Spleen (tissue), 11 donors: ENCODE results near the gene FGF18. TPM values are rescaled to one million over a fixed set of nuclear protein-coding genes. Genes with fewer than 3 reads are reported as not detected.

ENCODE experiments used
- DNase-seq: peaks from one replicate; pipeline ENCODE4 v3.0.0-alpha.2; 2020
- H3K27ac ChIP-seq, 8 donors: fragments of 200-600 bp; sonication (generic) in 7 of 8; 1 replicate in 4 of 8; 2 replicates in 4 of 8; pipeline versions ENCODE4 v1.5.0 to v1.8.0; 2016 to 2021; ENCODE audit warnings: inconsistent platforms in 4 of 8, mild to moderate bottlenecking in 4 of 8, moderate library complexity in 1 of 8
- H3K27me3 ChIP-seq, 7 donors: fragments of 200-600 bp; sonication (generic) in 6 of 7; replicated peaks in 1 of 7; 1 replicate in 4 of 7; 2 replicates in 3 of 7; pipeline versions ENCODE4 v1.5.0 to v1.8.0; 2016 to 2021; ENCODE audit warnings: inconsistent platforms in 3 of 7, mild to moderate bottlenecking in 1 of 7
- H3K36me3 ChIP-seq, 6 donors: fragments of 200-600 bp; sonication (generic) in 5 of 6; 1 replicate in 4 of 6; 2 replicates in 2 of 6; pipeline versions ENCODE4 v1.5.0 to v1.8.0; 2016 to 2021; ENCODE audit warnings: inconsistent platforms in 2 of 6
- H3K4me1 ChIP-seq, 6 donors: fragments of 200-600 bp; sonication (generic) in 5 of 6; 1 replicate in 3 of 6; 2 replicates in 3 of 6; pipeline versions ENCODE4 v1.5.0 to v1.8.0; 2016 to 2021; ENCODE audit warnings: inconsistent platforms in 3 of 6
- H3K4me3 ChIP-seq, 8 donors: fragments of 200-600 bp; sonication (generic) in 7 of 8; 1 replicate in 4 of 8; 2 replicates in 4 of 8; pipeline versions ENCODE4 v1.5.0 to v1.8.0; 2016 to 2021; ENCODE audit warnings: inconsistent platforms in 4 of 8, mild to moderate bottlenecking in 4 of 8, moderate library complexity in 2 of 8
- H3K9me3 ChIP-seq, 8 donors: fragments of 200-600 bp; sonication (generic) in 7 of 8; 1 replicate in 4 of 8; 2 replicates in 4 of 8; pipeline versions ENCODE4 v1.5.0 to v1.8.0; 2016 to 2021; ENCODE audit warnings: inconsistent platforms in 4 of 8
- CTCF ChIP-seq, 11 experiments: fragments of 200-600 bp in 7 of 11; fragments of 450-650 bp in 4 of 11; sonication (generic) in 4 of 11; IDR thresholded peaks in 8 of 11; conservative IDR thresholded peaks in 3 of 11; 1 replicate in 7 of 11; 2 replicates in 4 of 11; pipeline versions ENCODE4 v1.4.0 to v1.8.0; 2016 to 2021; ENCODE audit warnings: antibody characterized with exemption in 11 of 11, inconsistent platforms in 4 of 11, mild to moderate bottlenecking in 1 of 11
- POLR2A ChIP-seq, 3 donors: fragments of 450-650 bp; IDR thresholded peaks; one replicate each; pipeline ENCODE4 v1.5.1; 2017; ENCODE audit warnings: antibody characterized with exemption in 3 of 3, mild to moderate bottlenecking in 1 of 3
- POLR2AphosphoS5 ChIP-seq, 3 donors: sonication (generic); formaldehyde crosslinking; IDR thresholded peaks; one replicate each; pipeline ENCODE4 v1.5.1; 2017; ENCODE audit warnings: antibody characterized with exemption in 3 of 3
- WGBS, 5 donors: extraction: QIAGEN DNeasy Blood & Tissue Kit in 3 of 5; methylation state at CpG; one replicate each; pipeline versions ENCODE4 v1.1.5 to v1.1.7; 2013 to 2018; 5-methylcytosine and 5-hydroxymethylcytosine counted together
- intact Hi-C: fragments of 100-400 bp; cut with DNase I; formaldehyde crosslinking; loops from one replicate; pipeline ENCODE4 v1.15.0; 2023; ENCODE audit warnings: low total_unique reads
- polyA plus RNA-seq, 3 donors: library from polyadenylated mRNA; stranded (reverse); fragments of 200-250 nt; gene quantifications; one replicate each; pipeline ENCODE4 v1.2.1, GENCODE V29; 2013
- total RNA-seq, 7 donors: library from RNA; depleted of rRNA in 3 of 7; stranded (reverse); fragments of >200 nt in 3 of 7; fragmentation: NEBNext Ultra II Directional in 4 of 7; extraction: Animal tissue kit (Norgen Biotek cat#: 25700) in 4 of 7; gene quantifications; one replicate each; pipeline versions ENCODE4 v1.1.0 to v1.2.1, GENCODE V29; 2016 to 2021
- donor health status: healthy with polysubstance abuse.
- donor health status: DM: no; HTN: no; CAD: no; lungs with moderate emphysema.
- donor health status: DM: no; HTN: no; CAD: no.
- donor health status: Bipolar disorder and iron deficiency.
- donor health status: healthy.
- donor health status: DM: no; HTN: no; CAD: no.
- donor health status: DM: yes; HTN: yes; CAD: no.

The FGF18 gene
- total and polyA plus RNA-seq, 10 donors, result 0.22 to 0.74 (median 0.33) TPM; not detected in 1

GRCh38 chr5:171429543-171429910 lies 10.1 kb downstream of the FGF18 start:
- no peaks in the 10 kb centered on the region for H3K36me3 ChIP-seq
- WGBS, 5 donors, result 88 to 92% (median 91%) methylated on average over 4 of the region's 4 CpGs
- H3K4me3 ChIP-seq, result no peak overlapping the region
- TF ChIP-seq CTCF (IDR thresholded peaks at IDR 0.05 in 8 of 11, conservative IDR thresholded peaks at IDR 0.05 in 3 of 11), result no peak
- TF ChIP-seq POLR2A (IDR thresholded peaks at IDR 0.05), result no peak
- TF ChIP-seq POLR2AphosphoS5 (IDR thresholded peaks at IDR 0.05), result no peak
- intact Hi-C loops, result no loop called here
- peaks cover 0 to 5% (median 0%) of the 10 kb centered on the region in 7 donors for H3K27me3 ChIP-seq
- no peak overlapping the region for H3K27ac ChIP-seq
- DNase-seq, result peak; percentile 52
- no peaks in the 10 kb centered on the region for H3K9me3 ChIP-seq
- no peaks in the 10 kb centered on the region for H3K4me1 ChIP-seq

- Histone ChIP-seq H3K27me3 (peaks cover 0 to 5% (median 0%) of the 10 kb centered on the region in 7 donors), H3K4me3 (no peak overlapping the region), H3K4me1 (no peaks in the 10 kb centered on the region), H3K9me3 (no peaks in the 10 kb centered on the region), H3K27ac (no peak overlapping the region), H3K36me3 (no peaks in the 10 kb centered on the region)
- TF ChIP-seq POLR2A (IDR thresholded peaks at IDR 0.05) (no peak), CTCF (IDR thresholded peaks at IDR 0.05 in 8 of 11, conservative IDR thresholded peaks at IDR 0.05 in 3 of 11) (no peak), POLR2AphosphoS5 (IDR thresholded peaks at IDR 0.05) (no peak)
- intact Hi-C loops, result no loop called here
- 76 to 87% (median 86%) methylated on average over 7 of the region's 7 CpGs for WGBS, 5 donors
- peak; percentile 23 for DNase-seq
These were observed 11.9 kb downstream of the FGF18 start for GRCh38 chr5:171431251-171431777.

GRCh38 chr5:171432076-171432475 lies 12.6 kb downstream of the FGF18 start:
- WGBS, 5 donors, result 70 to 95% (median 77%) methylated on average over 7 to 8 of the region's 8 CpGs

More at GRCh38 chr5:171432076-171432475, 12.6 kb downstream of the FGF18 start:
- H3K4me3 ChIP-seq, result no peak overlapping the region
- H3K4me1 ChIP-seq, result no peaks in the 10 kb centered on the region
- intact Hi-C loops, result no loop called here
- no peak overlapping the region for H3K27ac ChIP-seq
- no peaks in the 10 kb centered on the region for H3K36me3 ChIP-seq
- peaks cover 0 to 5% (median 0%) of the 10 kb centered on the region in 7 donors for H3K27me3 ChIP-seq
- H3K9me3 ChIP-seq, result no peaks in the 10 kb centered on the region
- DNase-seq, result peak; percentile 57
- no peak for TF ChIP-seq POLR2A (IDR thresholded peaks at IDR 0.05)
- TF ChIP-seq POLR2AphosphoS5 (IDR thresholded peaks at IDR 0.05), result no peak
- no peak for TF ChIP-seq CTCF (IDR thresholded peaks at IDR 0.05 in 8 of 11, conservative IDR thresholded peaks at IDR 0.05 in 3 of 11)
